Neural progenitor cell (in vitro differentiated cells): Measurements from ENCODE around the gene KCNMB4.

Experiments used
- EZH2 ChIP-seq: fragments of 200-600 bp; sonication (generic); IDR thresholded peaks from 2 replicates; pipeline ENCODE4 v1.6.1; 2017; ENCODE audit warnings: antibody characterized with exemption, mild to moderate bottlenecking, moderate library complexity
- EZH2phosphoT487 ChIP-seq: fragments of 200-600 bp; sonication (generic); IDR thresholded peaks from 2 replicates; pipeline ENCODE4 v1.6.1; 2017; ENCODE audit warnings: antibody characterized with exemption
- TF ChIP-seq, protein P1 (sequence below): fragments of 200-600 bp; sonication (generic); IDR thresholded peaks from 2 replicates; pipeline ENCODE4 v1.5.1; 2017; ENCODE audit warnings: antibody characterized with exemption, mild to moderate bottlenecking

- TF ChIP-seq EZH2: no peak
- TF ChIP-seq, protein P1, sequence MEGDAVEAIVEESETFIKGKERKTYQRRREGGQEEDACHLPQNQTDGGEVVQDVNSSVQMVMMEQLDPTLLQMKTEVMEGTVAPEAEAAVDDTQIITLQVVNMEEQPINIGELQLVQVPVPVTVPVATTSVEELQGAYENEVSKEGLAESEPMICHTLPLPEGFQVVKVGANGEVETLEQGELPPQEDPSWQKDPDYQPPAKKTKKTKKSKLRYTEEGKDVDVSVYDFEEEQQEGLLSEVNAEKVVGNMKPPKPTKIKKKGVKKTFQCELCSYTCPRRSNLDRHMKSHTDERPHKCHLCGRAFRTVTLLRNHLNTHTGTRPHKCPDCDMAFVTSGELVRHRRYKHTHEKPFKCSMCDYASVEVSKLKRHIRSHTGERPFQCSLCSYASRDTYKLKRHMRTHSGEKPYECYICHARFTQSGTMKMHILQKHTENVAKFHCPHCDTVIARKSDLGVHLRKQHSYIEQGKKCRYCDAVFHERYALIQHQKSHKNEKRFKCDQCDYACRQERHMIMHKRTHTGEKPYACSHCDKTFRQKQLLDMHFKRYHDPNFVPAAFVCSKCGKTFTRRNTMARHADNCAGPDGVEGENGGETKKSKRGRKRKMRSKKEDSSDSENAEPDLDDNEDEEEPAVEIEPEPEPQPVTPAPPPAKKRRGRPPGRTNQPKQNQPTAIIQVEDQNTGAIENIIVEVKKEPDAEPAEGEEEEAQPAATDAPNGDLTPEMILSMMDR: no peak
- TF ChIP-seq EZH2phosphoT487: no peak
These were observed 6.8 kb downstream of the KCNMB4 start for GRCh38 chr12:70372881-70373280.
